Prostate gland (tissue), 2 donors: ENCODE measurements around the gene SLC41A2.

ENCODE experiments used
- CTCF ChIP-seq, 4 experiments: fragments of 200-600 bp in 2 of 4; fragments of 450-650 bp in 2 of 4; sonication (generic) in 2 of 4; IDR thresholded peaks; 1 replicate in 3 of 4; 2 replicates in 1 of 4; pipeline ENCODE4 v1.5.1; 2016 to 2019; ENCODE audit warnings: antibody characterized with exemption in 4 of 4, mild to moderate bottlenecking in 2 of 4, moderate library complexity in 2 of 4
- POLR2A ChIP-seq: fragments of 450-650 bp; IDR thresholded peaks from one replicate; pipeline ENCODE4 v1.6.1; 2016; ENCODE audit warnings: antibody characterized with exemption, mild to moderate bottlenecking
- POLR2AphosphoS5 ChIP-seq: sonication (generic); formaldehyde crosslinking; IDR thresholded peaks from one replicate; pipeline ENCODE4 v1.6.1; 2017; ENCODE audit warnings: antibody characterized with exemption

GRCh38 chr12:104935886-104936285 lies 22.2 kb downstream of the SLC41A2 start:
- TF ChIP-seq CTCF (IDR thresholded peaks at IDR 0.05) (no peak), POLR2A (no peak), POLR2AphosphoS5 (no peak)
